GM18526 (cell line): ENCODE results near the gene BCAS3.

Experiments used
- POLR2A ChIP-seq: IDR thresholded peaks from 3 replicates; pipeline ENCODE4 v1.6.1; 2011; ENCODE audit not compliant: insufficient read length; ENCODE audit errors: extremely low read depth

BCAS3 gene

GRCh38 chr17:61402073-61402541 is 724.5 kb downstream of the BCAS3 start:
- TF ChIP-seq POLR2A, result no peak

GRCh38 chr17:61402978-61403800 is 725.5 kb downstream of the BCAS3 start:
- TF ChIP-seq POLR2A, result no peak

GRCh38 chr17:61403801-61404662 is 726.4 kb downstream of the BCAS3 start:
- no peak for TF ChIP-seq POLR2A

DNA sequence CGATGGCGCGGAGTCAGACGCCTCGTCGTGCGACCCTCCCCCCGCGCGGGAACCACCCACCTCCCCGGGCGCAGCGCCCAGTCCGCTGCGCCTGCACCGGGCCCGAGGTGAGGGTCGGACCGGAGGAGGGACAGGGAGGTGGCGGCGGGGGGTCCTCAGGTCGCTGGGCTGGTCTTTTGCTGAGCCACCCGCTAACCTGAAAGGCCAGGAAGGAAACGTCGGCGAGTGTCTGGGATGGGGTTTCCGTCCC is 726.9 kb downstream of the BCAS3 start:
- no peak for TF ChIP-seq POLR2A

DNA sequence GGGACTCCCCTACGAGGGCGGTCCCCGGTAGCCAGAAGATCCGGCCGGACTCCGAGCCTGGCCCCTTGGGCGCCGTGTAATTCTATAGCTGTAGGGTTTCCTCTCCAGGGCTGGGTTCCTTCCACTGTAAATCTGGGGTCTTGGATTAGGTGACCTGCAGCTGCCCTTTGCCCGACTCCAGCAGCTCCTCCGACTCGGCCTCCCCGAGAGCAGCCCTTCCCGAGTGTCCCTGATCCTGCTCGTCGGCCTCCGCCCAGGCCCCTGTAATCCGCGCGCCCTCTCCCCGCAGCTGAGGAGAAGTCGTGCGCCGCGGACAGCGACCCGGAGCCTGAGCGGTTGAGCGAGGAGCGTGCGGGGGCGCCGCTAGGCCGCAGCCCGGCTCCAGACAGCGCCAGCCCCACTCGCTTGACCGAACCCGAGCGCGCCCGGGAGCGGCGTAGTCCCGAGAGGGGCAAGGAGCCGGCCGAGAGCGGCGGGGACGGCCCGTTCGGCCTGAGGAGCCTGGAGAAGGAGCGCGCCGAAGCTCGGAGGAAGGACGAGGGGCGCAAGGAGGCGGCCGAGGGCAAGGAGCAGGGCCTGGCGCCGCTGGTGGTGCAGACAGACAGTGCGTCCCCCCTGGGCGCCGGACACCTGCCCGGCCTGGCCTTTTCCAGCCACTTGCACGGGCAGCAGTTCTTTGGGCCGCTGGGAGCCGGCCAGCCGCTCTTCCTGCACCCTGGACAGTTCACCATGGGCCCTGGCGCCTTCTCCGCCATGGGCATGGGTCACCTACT is 727.4 kb downstream of the BCAS3 start:
- no peak for TF ChIP-seq POLR2A

DNA sequence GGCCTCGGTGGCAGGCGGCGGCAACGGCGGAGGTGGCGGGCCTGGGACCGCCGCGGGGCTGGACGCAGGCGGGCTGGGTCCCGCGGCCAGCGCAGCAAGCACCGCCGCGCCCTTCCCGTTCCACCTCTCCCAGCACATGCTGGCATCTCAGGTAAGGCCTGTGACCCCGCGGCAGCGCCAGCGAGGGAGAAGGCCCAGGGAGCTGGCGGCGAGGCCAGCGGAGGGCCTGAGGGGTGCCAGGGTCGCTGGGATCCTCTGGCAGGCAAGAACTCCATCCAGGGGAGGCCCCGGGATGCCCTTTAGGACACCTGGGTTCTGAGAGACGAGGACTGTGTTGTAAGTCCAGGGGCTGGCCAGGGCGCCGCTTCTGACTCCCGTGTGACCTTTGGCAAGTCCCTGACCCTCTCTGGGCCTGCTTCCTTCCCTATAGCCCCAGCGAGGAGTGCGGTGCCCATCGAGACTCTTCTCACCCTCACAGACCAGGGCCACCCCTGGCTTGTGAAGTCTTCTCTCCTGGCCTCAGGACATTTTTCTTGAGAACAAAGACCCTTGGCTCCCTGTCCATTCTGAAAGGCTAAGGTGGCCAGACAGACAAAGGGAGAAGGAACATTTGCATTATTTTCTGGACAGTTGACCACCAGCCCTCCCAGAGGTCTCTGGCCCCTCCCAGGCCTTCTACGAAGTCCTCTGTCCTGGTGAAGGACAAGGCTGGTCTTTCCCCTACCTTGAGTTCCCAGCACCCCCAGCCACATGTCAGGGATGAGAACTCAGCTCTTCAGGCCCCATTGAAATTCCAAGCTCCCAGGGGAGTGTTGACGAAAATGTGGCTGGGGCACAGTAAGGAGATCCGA is 728.3 kb downstream of the BCAS3 start:
- TF ChIP-seq POLR2A, result no peak

DNA sequence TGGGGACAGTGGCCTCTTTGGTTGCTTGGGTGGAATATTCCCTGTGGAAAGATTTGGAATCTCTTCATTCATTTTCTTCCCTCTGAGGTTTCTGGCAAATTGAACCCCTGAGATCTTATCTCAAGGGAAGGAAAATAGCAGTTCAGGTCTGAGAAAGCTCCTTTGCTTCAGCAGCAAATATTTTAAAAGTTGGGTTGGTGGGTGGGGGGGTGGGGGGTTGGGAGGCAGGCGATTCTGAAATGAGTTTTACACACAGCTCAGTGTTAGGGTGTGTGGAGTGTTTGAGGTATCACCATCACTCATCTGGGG is 728.8 kb downstream of the BCAS3 start:
- no peak for TF ChIP-seq POLR2A

DNA sequence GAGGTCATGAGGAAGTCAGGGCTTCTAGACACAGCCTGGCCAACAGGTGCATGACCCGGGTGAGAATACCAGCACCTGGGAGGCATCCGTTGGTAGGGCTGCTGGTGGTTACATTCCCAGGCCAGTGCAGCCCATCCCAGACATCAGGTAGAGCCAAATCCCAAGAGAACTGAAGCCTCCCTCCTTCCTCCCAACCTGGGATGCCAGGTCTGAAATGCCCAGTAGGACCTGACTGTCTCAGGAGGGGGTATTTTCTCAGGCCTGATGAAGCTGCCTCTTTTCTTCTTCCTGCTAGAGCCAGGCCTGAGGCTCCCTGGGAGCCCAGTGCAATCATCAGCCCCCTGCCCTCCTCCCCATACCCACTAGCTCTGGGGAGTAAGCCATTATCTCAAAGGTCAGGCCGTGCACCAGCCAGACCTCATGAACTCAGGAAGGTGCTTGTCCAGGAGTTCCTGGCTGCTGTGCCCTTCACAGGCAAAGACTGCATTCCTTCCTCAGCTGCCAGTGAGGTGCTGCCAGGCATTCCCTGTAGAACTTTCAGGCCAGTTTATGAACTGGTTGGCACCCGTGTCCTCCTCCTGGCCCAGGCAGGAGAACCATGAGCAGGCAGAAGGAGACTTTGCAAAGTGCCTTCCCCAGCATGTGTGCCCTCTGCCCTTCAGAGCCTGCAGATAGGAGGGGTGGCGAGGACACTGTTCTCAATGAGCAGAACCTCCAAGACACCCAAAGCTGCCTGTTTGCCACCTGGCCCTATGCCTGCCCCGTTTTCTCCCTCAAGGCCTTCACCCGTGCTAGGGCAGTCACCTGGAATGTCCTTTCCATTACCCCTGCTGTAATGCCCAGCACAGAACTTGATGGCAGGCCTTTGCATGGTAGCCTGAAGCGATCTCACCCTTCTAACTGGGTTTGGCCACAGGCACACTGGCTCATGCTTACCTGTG is 729.6 kb downstream of the BCAS3 start:
- TF ChIP-seq POLR2A, result no peak

- TF ChIP-seq POLR2A, result no peak
These were observed 730.7 kb downstream of the BCAS3 start for GRCh38 chr17:61408151-61409041.

- TF ChIP-seq POLR2A, result no peak
These were observed 731.9 kb downstream of the BCAS3 start for GRCh38 chr17:61409301-61410112.

DNA sequence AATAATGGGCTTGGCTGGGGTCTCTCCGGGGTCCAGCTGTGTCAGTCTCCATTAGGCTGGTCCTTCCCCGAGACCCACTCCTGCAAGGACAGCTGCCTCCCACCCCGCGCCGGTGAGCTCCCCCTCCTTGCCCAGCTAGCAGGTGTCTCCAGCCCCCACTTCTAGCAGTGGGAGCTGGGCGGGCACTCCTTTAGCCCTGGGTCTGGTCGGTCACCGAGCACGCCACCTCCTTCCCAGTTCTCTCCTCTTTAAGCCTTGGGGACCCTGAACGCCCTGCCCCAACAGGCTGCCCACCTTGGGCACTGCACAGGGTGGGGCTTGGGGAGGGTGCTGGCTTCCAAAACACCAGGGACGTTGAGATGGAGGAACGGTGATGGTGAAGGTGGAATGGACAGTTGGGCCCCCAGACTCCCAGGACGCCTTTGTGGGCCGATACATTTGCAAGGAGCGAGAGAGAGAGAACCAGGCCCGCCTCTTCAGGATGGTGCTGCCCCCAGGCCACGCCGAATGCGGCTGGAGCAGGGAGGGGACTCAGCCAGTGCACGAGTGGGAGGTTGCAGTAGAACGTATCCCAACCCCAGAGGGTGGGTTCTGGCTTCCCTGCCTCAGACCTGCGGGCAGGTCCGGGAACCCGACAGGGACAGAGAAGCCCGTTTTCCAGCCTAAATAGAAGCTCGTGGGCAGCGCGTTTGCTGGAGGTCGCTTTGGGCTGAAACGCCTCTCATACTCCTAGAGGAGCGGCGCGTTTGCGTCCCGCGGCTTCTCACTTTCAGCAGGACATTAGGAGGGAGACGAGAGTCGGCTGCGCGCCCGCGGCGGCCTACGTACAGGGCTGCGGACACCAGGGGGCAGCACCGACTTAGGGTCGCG is 732.7 kb downstream of the BCAS3 start:
- no peak for TF ChIP-seq POLR2A
